Measurements from ENCODE around the gene MRTFA. TPM values are rescaled to one million over a fixed set of nuclear protein-coding genes. Genes with fewer than 3 reads are reported as not detected.
A peak's percentile ranks its signal among the peaks of the same experiment; 100 is the strongest.

Gene MRTFA
- total and polyA plus RNA-seq, 9 of the 15 experiments (the other 6 are each of a cell fraction or from before 2014, with no cell fraction given), result 0.84 to 21.1 (median 3.7) TPM

DNA sequence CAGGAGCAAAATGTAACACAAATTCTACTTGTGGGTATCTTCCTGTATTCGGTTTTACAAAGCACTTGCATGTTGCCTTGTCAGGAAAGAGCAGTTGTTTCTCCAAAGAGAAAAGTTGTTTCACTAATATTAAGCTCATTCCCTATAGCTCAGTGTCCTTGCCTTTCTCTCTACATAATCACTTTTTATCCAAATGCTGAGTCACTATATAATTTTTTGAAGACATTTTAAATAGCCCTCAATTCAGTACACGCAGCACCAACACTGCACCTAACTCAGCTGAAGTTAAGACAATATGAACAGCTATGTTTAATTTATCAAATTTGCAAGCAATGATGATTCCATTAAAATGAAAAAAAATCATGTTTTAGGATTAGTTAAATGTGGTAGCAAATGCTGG lies 14.5 kb upstream of the MRTFA start (continued):
- TF ChIP-seq, protein P1, sequence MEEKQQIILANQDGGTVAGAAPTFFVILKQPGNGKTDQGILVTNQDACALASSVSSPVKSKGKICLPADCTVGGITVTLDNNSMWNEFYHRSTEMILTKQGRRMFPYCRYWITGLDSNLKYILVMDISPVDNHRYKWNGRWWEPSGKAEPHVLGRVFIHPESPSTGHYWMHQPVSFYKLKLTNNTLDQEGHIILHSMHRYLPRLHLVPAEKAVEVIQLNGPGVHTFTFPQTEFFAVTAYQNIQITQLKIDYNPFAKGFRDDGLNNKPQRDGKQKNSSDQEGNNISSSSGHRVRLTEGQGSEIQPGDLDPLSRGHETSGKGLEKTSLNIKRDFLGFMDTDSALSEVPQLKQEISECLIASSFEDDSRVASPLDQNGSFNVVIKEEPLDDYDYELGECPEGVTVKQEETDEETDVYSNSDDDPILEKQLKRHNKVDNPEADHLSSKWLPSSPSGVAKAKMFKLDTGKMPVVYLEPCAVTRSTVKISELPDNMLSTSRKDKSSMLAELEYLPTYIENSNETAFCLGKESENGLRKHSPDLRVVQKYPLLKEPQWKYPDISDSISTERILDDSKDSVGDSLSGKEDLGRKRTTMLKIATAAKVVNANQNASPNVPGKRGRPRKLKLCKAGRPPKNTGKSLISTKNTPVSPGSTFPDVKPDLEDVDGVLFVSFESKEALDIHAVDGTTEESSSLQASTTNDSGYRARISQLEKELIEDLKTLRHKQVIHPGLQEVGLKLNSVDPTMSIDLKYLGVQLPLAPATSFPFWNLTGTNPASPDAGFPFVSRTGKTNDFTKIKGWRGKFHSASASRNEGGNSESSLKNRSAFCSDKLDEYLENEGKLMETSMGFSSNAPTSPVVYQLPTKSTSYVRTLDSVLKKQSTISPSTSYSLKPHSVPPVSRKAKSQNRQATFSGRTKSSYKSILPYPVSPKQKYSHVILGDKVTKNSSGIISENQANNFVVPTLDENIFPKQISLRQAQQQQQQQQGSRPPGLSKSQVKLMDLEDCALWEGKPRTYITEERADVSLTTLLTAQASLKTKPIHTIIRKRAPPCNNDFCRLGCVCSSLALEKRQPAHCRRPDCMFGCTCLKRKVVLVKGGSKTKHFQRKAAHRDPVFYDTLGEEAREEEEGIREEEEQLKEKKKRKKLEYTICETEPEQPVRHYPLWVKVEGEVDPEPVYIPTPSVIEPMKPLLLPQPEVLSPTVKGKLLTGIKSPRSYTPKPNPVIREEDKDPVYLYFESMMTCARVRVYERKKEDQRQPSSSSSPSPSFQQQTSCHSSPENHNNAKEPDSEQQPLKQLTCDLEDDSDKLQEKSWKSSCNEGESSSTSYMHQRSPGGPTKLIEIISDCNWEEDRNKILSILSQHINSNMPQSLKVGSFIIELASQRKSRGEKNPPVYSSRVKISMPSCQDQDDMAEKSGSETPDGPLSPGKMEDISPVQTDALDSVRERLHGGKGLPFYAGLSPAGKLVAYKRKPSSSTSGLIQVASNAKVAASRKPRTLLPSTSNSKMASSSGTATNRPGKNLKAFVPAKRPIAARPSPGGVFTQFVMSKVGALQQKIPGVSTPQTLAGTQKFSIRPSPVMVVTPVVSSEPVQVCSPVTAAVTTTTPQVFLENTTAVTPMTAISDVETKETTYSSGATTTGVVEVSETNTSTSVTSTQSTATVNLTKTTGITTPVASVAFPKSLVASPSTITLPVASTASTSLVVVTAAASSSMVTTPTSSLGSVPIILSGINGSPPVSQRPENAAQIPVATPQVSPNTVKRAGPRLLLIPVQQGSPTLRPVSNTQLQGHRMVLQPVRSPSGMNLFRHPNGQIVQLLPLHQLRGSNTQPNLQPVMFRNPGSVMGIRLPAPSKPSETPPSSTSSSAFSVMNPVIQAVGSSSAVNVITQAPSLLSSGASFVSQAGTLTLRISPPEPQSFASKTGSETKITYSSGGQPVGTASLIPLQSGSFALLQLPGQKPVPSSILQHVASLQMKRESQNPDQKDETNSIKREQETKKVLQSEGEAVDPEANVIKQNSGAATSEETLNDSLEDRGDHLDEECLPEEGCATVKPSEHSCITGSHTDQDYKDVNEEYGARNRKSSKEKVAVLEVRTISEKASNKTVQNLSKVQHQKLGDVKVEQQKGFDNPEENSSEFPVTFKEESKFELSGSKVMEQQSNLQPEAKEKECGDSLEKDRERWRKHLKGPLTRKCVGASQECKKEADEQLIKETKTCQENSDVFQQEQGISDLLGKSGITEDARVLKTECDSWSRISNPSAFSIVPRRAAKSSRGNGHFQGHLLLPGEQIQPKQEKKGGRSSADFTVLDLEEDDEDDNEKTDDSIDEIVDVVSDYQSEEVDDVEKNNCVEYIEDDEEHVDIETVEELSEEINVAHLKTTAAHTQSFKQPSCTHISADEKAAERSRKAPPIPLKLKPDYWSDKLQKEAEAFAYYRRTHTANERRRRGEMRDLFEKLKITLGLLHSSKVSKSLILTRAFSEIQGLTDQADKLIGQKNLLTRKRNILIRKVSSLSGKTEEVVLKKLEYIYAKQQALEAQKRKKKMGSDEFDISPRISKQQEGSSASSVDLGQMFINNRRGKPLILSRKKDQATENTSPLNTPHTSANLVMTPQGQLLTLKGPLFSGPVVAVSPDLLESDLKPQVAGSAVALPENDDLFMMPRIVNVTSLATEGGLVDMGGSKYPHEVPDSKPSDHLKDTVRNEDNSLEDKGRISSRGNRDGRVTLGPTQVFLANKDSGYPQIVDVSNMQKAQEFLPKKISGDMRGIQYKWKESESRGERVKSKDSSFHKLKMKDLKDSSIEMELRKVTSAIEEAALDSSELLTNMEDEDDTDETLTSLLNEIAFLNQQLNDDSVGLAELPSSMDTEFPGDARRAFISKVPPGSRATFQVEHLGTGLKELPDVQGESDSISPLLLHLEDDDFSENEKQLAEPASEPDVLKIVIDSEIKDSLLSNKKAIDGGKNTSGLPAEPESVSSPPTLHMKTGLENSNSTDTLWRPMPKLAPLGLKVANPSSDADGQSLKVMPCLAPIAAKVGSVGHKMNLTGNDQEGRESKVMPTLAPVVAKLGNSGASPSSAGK (IDR thresholded peaks at IDR 0.05), result no peak
- TF ChIP-seq NFE2L1 (tag; IDR thresholded peaks at IDR 0.05; ENCODE audit: borderline replicate concordance, low read depth) (peak; percentile 10; the same call in 1 of the 2 replicates), ZNF551 (CRISPR knock-in tag; IDR thresholded peaks at IDR 0.05) (no peak), ZNF134 (CRISPR knock-in tag; conservative IDR thresholded peaks at IDR 0.05) (no peak), PHB (CRISPR knock-in tag; IDR thresholded peaks at IDR 0.05) (no peak), NFE2 (IDR thresholded peaks at IDR 0.05; ENCODE audit: low read depth) (peak; percentile 44; the same call in 1 of the 2 replicates), ZNF316 (IDR thresholded peaks at IDR 0.05) (peak; percentile 83), NFXL1 (CRISPR knock-in tag; IDR thresholded peaks at IDR 0.05) (no peak), MAFG (tag; conservative IDR thresholded peaks at IDR 0.05) (peak; percentile 71)
- TF ChIP-seq, protein P2, sequence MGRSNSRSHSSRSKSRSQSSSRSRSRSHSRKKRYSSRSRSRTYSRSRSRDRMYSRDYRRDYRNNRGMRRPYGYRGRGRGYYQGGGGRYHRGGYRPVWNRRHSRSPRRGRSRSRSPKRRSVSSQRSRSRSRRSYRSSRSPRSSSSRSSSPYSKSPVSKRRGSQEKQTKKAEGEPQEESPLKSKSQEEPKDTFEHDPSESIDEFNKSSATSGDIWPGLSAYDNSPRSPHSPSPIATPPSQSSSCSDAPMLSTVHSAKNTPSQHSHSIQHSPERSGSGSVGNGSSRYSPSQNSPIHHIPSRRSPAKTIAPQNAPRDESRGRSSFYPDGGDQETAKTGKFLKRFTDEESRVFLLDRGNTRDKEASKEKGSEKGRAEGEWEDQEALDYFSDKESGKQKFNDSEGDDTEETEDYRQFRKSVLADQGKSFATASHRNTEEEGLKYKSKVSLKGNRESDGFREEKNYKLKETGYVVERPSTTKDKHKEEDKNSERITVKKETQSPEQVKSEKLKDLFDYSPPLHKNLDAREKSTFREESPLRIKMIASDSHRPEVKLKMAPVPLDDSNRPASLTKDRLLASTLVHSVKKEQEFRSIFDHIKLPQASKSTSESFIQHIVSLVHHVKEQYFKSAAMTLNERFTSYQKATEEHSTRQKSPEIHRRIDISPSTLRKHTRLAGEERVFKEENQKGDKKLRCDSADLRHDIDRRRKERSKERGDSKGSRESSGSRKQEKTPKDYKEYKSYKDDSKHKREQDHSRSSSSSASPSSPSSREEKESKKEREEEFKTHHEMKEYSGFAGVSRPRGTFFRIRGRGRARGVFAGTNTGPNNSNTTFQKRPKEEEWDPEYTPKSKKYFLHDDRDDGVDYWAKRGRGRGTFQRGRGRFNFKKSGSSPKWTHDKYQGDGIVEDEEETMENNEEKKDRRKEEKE (IDR thresholded peaks at IDR 0.05; ENCODE audit: borderline replicate concordance in 1 of 2, control insufficient read depth in 1 of 2, low read depth in 2 of 2, low read length in 1 of 2), result no peak
- TF ChIP-seq, protein P3, sequence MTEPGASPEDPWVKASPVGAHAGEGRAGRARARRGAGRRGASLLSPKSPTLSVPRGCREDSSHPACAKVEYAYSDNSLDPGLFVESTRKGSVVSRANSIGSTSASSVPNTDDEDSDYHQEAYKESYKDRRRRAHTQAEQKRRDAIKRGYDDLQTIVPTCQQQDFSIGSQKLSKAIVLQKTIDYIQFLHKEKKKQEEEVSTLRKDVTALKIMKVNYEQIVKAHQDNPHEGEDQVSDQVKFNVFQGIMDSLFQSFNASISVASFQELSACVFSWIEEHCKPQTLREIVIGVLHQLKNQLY (CRISPR knock-in tag; conservative IDR thresholded peaks at IDR 0.05), result no peak
